SK-N-SH (cell line): ENCODE results near the gene CEACAM7. TPM values are rescaled to one million over a fixed set of nuclear protein-coding genes. Genes with fewer than 3 reads are reported as not detected.

Experiments used
- CTCF ChIA-PET: fragments of 300-600, 350-600 bp; formaldehyde crosslinking; extraction: SDS; loops from one replicate; lab custom pipeline; 2021; lab: Yijun Ruan, JAX
- POLR2A ChIA-PET: fragments of 350-600 bp; sonication (Branson Sonifier 250); formaldehyde crosslinking; extraction: SDS; loops from one replicate; lab custom pipeline; 2020; ENCODE audit warnings: antibody characterized with exemption, inconsistent platforms; lab: Yijun Ruan, JAX
- DNase-seq: peaks from one replicate; pipeline ENCODE4 v3.0.0; 2012
- H2AFZ ChIP-seq: fragments of 200-600 bp; sonication (generic); 2 replicates; pipeline ENCODE4 v1.8.1; 2016; ENCODE audit warnings: antibody characterized with exemption, mild to moderate bottlenecking, low read depth
- H3F3A ChIP-seq: fragments of 200-600 bp; sonication (generic); replicated peaks from 2 replicates; pipeline ENCODE3; 2016; ENCODE audit warnings: antibody characterized with exemption, mild to moderate bottlenecking; ENCODE audit not compliant: insufficient read depth
- H3K27ac ChIP-seq, 2 experiments: fragments of 200-500 bp in 1 of 2; fragments of 200-600 bp in 1 of 2; sonication (Bioruptor generic) in 1 of 2; sonication (generic), shearing (Covaris generic) in 1 of 2; 2 replicates each; pipeline versions ENCODE4 v1.5.1 to v1.6.1; 2014 to 2016; ENCODE audit warnings: low read depth in 2 of 2, inconsistent platforms in 1 of 2, low read length in 1 of 2, mild to moderate bottlenecking in 1 of 2, mixed read lengths in 1 of 2
- H3K27me3 ChIP-seq: fragments of 200-600 bp; sonication (generic), shearing (Covaris generic); 2 replicates; pipeline ENCODE4 v1.6.1; 2016; ENCODE audit warnings: mixed run types; ENCODE audit not compliant: insufficient read depth
- H3K36me3 ChIP-seq, 2 experiments: fragments of 200-500 bp in 1 of 2; fragments of 200-600 bp in 1 of 2; sonication (Bioruptor generic) in 1 of 2; sonication (generic) in 1 of 2; replicated peaks in 1 of 2; 2 replicates each; pipeline versions ENCODE3 to v1.5.1; 2014 to 2016; ENCODE audit warnings: low read length in 1 of 2, mild to moderate bottlenecking in 1 of 2; ENCODE audit not compliant: insufficient read depth in 2 of 2, control insufficient read depth in 1 of 2
- H3K4me1 ChIP-seq, 2 experiments: fragments of 200-500 bp in 1 of 2; fragments of 200-600 bp in 1 of 2; sonication (Bioruptor generic) in 1 of 2; sonication (generic), shearing (Covaris generic) in 1 of 2; 2 replicates each; pipeline versions ENCODE4 v1.5.1 to v1.6.1; 2014 to 2016; ENCODE audit warnings: low read depth in 1 of 2, low read length in 1 of 2, mixed run types in 1 of 2; ENCODE audit not compliant: insufficient read depth in 2 of 2, control insufficient read depth in 1 of 2
- H3K4me2 ChIP-seq: fragments of 200-600 bp; sonication (generic), shearing (Covaris generic); 2 replicates; pipeline ENCODE4 v1.6.1; 2017; ENCODE audit warnings: mixed run types
- H3K4me3 ChIP-seq, 2 experiments: fragments of 200-500 bp in 1 of 2; fragments of 200-600 bp in 1 of 2; sonication (Bioruptor generic) in 1 of 2; sonication (generic), shearing (Covaris generic) in 1 of 2; 2 replicates each; pipeline versions ENCODE4 v1.5.1 to v1.8.1; 2014 to 2016; ENCODE audit warnings: low read depth in 2 of 2, inconsistent platforms in 1 of 2, low read length in 1 of 2, mild to moderate bottlenecking in 1 of 2, mixed read lengths in 1 of 2, moderate library complexity in 1 of 2
- H3K79me2 ChIP-seq: fragments of 200-600 bp; sonication (generic); 2 replicates; pipeline ENCODE4 v1.8.1; 2017; ENCODE audit warnings: mild to moderate bottlenecking; ENCODE audit not compliant: insufficient read depth
- H3K9ac ChIP-seq: fragments of 200-600 bp; sonication (generic); 2 replicates; pipeline ENCODE4 v1.6.1; 2017; ENCODE audit warnings: mixed run types
- H3K9me2 ChIP-seq: fragments of 200-600 bp; sonication (generic); 2 replicates; pipeline ENCODE4 v1.6.1; 2017; ENCODE audit warnings: mixed run types
- H3K9me3 ChIP-seq: fragments of 200-600 bp; sonication (generic); 2 replicates; pipeline ENCODE4 v1.6.1; 2017; ENCODE audit warnings: mixed run types, mild to moderate bottlenecking, moderate library complexity
- H4K20me1 ChIP-seq: fragments of 200-600 bp; sonication (generic); 2 replicates; pipeline ENCODE4 v1.6.1; 2017; ENCODE audit warnings: mild to moderate bottlenecking, mixed run types; ENCODE audit not compliant: insufficient read depth
- CTCF ChIP-seq: fragments of 200-600 bp; sonication (generic); IDR thresholded peaks from 2 replicates; pipeline ENCODE4 v1.6.1; 2017; ENCODE audit warnings: antibody characterized with exemption, mild to moderate bottlenecking, moderate library complexity
- ELF1 ChIP-seq: IDR thresholded peaks from 2 replicates; pipeline ENCODE4 v1.4.0; 2012
- FOSL2 ChIP-seq: IDR thresholded peaks from 2 replicates; pipeline ENCODE4 v1.4.0; 2012; ENCODE audit warnings: low read depth, mild to moderate bottlenecking, moderate library complexity, borderline replicate concordance
- FOXJ3 ChIP-seq: sonication (generic); formaldehyde crosslinking; IDR thresholded peaks from 2 replicates; pipeline ENCODE4 v1.5.1; 2020; ENCODE audit warnings: mild to moderate bottlenecking, missing genetic modification reagents
- FOXM1 ChIP-seq: IDR thresholded peaks from 2 replicates; pipeline ENCODE4 v1.4.0; 2012; ENCODE audit warnings: low read depth, mild to moderate bottlenecking
- GATA2 ChIP-seq: sonication (generic); formaldehyde crosslinking; IDR thresholded peaks from 2 replicates; pipeline ENCODE4 v1.5.0; 2020; ENCODE audit warnings: mild to moderate bottlenecking, missing genetic modification reagents
- IRF3 ChIP-seq: fragments of 150-350 bp; IDR thresholded peaks from 2 replicates; pipeline ENCODE4 v1.6.1; 2016; ENCODE audit warnings: mild to moderate bottlenecking, low read depth, low read length
- NRF1 ChIP-seq: IDR thresholded peaks from 2 replicates; pipeline ENCODE4 v1.6.1; 2012; ENCODE audit warnings: low read depth, mild to moderate bottlenecking, low read length
- POLR2AphosphoS5 ChIP-seq: IDR thresholded peaks from 2 replicates; pipeline ENCODE4 v1.6.1; 2012; ENCODE audit warnings: low read depth, low read length
- RAD21 ChIP-seq: IDR thresholded peaks from 2 replicates; pipeline ENCODE4 v1.6.1; 2012; ENCODE audit warnings: mild to moderate bottlenecking, low read length
- RCOR1 ChIP-seq: fragments of 150-350 bp; IDR thresholded peaks from 2 replicates; pipeline ENCODE4 v1.6.1; 2017; ENCODE audit warnings: antibody characterized with exemption, low read length
- REST ChIP-seq: IDR thresholded peaks from 2 replicates; pipeline ENCODE4 v1.6.1; 2012; ENCODE audit warnings: mild to moderate bottlenecking, low read depth, low read length, moderate library complexity
- RXRA ChIP-seq: IDR thresholded peaks from 2 replicates; pipeline ENCODE4 v1.4.0; 2012; ENCODE audit warnings: low read depth, mild to moderate bottlenecking, borderline replicate concordance
- TEAD4 ChIP-seq: IDR thresholded peaks from 2 replicates; pipeline ENCODE4 v1.4.0; 2012; ENCODE audit warnings: mild to moderate bottlenecking, borderline replicate concordance; ENCODE audit not compliant: insufficient read depth
- USF2 ChIP-seq: fragments of 150-350 bp; IDR thresholded peaks from 2 replicates; pipeline ENCODE4 v1.6.1; 2017; ENCODE audit warnings: antibody characterized with exemption, low read length, low read depth, borderline replicate concordance
- YY1 ChIP-seq: IDR thresholded peaks from 2 replicates; pipeline ENCODE4 v1.4.0; 2012; ENCODE audit warnings: low read depth, mild to moderate bottlenecking
- WGBS: methylation state at CpG from one replicate; pipeline ENCODE4 v1.1.6; 2017; ENCODE audit warnings: low lambda C conversion rate; 5-methylcytosine and 5-hydroxymethylcytosine counted together
- polyA plus RNA-seq, 3 experiments: library from polyadenylated mRNA; depleted of rRNA; stranded (reverse); fragments of >200 nt; gene quantifications; 2 replicates each; pipeline ENCODE4 v1.2.3, GENCODE V29; 2012

CEACAM7 gene
- polyA plus RNA-seq, 1 of the 3 experiments (the other 2 are of a cell fraction), result not detected

GRCh38 chr19:41638641-41639081 lies 49.4 kb downstream of the CEACAM7 start (continued):
- TF ChIP-seq USF2 (no peak), RAD21 (no peak), RXRA (no peak), NRF1 (no peak), TEAD4 (no peak)

- H3K79me2 ChIP-seq, result no peaks in the 10 kb centered on the region
- H3K27me3 ChIP-seq, result no peaks in the 10 kb centered on the region; the same call in 1 of the 2 replicates
- TF ChIP-seq RCOR1, result no peak
- no peak overlapping the region for H3K27ac ChIP-seq
- DNase-seq, result no peak
- POLR2A ChIA-PET, result no interaction called here
- no peak overlapping the region for H3K4me3 ChIP-seq
- no peaks in the 10 kb centered on the region for H3K9me3 ChIP-seq
- H3K4me2 ChIP-seq, result no peak overlapping the region
- H2AFZ ChIP-seq, result no peak overlapping the region
- CTCF ChIA-PET, result interaction anchor here (0.6 to 1.8 kb wide), 4 partner anchors 9 to 116 kb away, joined by 3 to 5 read pairs (median 3); no protein-coding TSS in a partner anchor
- 11% methylated on average over 2 of the region's 2 CpGs for WGBS
- H3F3A ChIP-seq, result no peaks in the 10 kb centered on the region
- no peaks in the 10 kb centered on the region for H3K36me3 ChIP-seq
- no peaks in the 10 kb centered on the region for H4K20me1 ChIP-seq
- H3K4me1 ChIP-seq, result no peaks in the 10 kb centered on the region
- no peak overlapping the region for H3K9ac ChIP-seq
- H3K9me2 ChIP-seq, result no peaks in the 10 kb centered on the region
These were observed 50.6 kb downstream of the CEACAM7 start for GRCh38 chr19:41637484-41637883.

DNA sequence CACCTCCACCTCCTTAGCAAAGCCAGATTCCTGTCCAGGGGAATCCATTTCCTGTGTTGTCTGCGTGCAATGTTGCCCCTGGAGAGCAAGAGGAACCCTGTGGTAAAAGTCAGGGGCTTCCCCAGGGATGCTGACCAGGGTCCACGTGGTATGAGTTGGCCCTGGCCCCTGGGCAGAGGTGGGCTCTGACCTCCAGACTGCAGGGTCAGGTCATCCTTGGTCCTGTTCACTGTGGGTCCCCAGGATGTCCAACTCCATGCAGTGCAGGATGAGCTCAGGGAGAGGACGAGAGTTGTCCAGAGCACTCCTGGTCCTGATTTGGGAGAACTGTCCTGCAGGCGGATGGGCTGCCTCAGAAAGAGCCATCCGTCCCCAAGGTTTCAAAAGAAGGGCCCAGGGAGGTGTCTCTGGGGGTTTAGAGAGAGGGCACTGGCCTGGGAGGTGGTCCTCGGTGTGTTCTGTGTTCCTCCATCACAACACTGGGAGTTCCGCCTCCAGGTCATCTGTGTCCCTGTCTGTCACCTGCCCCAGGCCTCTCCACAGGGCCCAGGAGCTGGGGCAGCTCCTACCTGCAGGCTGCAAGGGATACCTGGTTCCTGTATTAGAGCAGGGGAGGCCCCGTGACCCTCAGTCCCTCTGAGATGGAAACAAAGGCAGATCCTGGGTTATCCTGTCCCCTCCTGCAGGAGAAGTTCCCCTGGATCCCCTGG lies 59.9 kb downstream of the CEACAM7 start:
- Histone ChIP-seq H3K4me1 (no peaks in the 10 kb centered on the region), H2AFZ (no peak overlapping the region), H3K79me2 (no peaks in the 10 kb centered on the region), H3K27ac (no peak overlapping the region), H3K9ac (no peak overlapping the region), H3F3A (no peaks in the 10 kb centered on the region), H4K20me1 (no peaks in the 10 kb centered on the region), H3K9me2 (no peaks in the 10 kb centered on the region), H3K9me3 (no peaks in the 10 kb centered on the region), H3K36me3 (no peaks in the 10 kb centered on the region), H3K4me2 (no peak overlapping the region), H3K4me3 (no peak overlapping the region), H3K27me3 (0 out of 2 replicates have a peak, but pooled peaks cover 9% of the 10 kb centered on the region)
- CTCF ChIA-PET, result interaction anchor here (4.3 kb wide), 1 partner anchor 13 kb away, joined by 21 read pairs; no protein-coding TSS in a partner anchor
- 3% methylated on average over 5 of the region's 8 CpGs for WGBS
- POLR2A ChIA-PET, result no interaction called here
- DNase-seq, result no peak
- TF ChIP-seq FOXJ3 (no peak), YY1 (no peak), CTCF (no peak), FOXM1 (no peak), FOSL2 (no peak), POLR2AphosphoS5 (no peak), GATA2 (CRISPR knock-in tag) (no peak), REST (no peak), ELF1 (no peak), RCOR1 (no peak), RAD21 (no peak), IRF3 (no peak)
